ENCODE data around the gene KLHDC8A. TPM values are rescaled to one million over a fixed set of nuclear protein-coding genes. Genes with fewer than 3 reads are reported as not detected.

The KLHDC8A gene
- total RNA-seq, 1 donor from 2014 or later = 0.24 TPM

DNA sequence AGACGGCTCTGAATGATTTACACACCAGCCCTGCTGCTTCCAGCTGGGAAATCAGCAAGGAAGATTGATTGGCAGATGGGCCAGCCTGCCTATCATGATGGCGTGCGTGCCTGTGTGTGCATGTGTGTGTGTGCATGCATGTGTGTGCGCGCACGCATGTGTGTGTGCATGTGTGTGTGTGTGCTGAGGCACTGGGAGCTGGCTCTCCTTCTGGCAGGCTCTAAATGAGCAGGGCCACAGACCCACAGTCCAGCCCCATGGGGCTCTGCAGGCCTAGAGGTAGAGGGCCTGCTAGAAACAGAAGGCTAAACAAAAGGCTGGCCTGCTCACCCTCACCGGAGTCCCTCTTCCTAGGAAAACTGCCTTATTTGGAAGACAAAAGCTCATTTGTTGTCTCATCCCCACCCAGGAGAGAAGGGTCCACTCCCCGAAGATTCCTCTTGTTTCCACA, 6.0 kb downstream of the KLHDC8A start:
- intact Hi-C loops (cut with DNase I) = loop anchor here (10.0 kb wide), 1 partner anchor 134 kb away; no protein-coding TSS in a partner anchor
- no peak for DNase-seq
- no peak for ATAC-seq (ENCODE audit: poor library complexity)

DNA sequence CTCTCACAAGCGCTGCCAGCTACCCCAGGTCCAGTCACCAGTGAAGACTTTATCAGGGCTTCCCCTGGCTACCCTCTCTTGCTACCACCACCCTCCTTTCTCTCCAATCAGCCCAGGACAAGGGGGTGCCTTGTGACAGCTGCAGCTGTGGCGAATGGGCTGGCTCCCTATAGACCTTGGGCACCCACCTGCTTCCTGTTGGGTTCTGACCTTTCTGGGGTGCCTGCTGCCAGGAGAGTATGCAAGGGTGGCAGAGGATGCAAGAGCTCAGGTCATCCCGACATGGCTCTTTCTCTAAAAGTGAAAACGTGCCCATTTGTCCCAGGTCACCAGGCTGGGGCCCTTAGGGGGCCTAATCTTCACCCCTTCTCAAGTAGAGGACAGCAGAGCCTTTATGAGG, 6.6 kb downstream of the KLHDC8A start:
- DNase-seq (no peak), ATAC-seq (ENCODE audit: poor library complexity) (no peak)
- intact Hi-C loops (cut with DNase I) = loop anchor here (10.0 kb wide), 1 partner anchor 135 kb away; no protein-coding TSS in a partner anchor

DNA sequence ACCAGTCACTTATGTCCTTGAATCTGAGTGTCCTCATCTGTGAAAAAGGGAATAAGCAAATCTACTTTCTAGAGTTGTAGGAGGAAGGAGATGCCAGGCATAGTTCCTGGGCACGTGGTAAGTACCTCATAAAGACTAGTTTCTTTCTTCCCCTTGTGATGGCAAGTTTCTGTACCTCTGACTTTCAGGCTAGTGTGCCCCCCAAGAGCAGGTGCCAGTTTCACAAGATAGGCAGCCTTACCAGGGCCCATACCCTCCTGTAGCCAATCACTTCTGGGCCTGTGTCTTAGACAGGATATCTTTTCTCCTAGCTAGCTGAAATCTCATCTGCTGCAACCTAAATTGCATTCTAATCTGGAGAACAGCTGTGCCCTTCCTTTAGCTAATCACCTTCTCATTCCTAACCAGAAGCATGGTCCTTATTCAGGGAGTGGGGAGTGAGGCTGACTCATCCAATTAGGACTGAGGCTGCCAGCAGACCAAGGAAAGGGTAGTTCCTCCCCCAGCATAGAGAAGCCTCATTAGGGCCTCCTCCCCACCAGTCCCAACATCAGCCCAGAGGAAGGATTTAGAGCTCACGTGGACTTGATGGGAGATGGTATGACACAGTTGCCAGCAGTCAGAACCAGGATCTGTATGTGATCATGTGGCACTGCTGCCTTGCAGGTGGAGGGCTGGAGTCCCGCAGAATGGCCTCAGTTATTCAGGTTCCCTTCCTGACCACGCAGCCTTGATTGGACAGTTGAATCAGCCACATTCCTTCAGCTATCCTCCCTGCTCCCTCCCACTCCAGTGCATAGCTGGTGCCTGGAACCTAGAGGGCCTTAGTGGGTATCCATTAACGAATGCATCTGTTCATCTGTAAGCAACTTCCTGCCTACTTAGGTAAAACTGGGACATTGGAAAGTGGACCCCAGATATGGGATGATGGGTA, 7.9 kb downstream of the KLHDC8A start:
- intact Hi-C loops (cut with DNase I) = no loop called here
- no peak for DNase-seq
- ATAC-seq (ENCODE audit: poor library complexity) = no peak

DNA sequence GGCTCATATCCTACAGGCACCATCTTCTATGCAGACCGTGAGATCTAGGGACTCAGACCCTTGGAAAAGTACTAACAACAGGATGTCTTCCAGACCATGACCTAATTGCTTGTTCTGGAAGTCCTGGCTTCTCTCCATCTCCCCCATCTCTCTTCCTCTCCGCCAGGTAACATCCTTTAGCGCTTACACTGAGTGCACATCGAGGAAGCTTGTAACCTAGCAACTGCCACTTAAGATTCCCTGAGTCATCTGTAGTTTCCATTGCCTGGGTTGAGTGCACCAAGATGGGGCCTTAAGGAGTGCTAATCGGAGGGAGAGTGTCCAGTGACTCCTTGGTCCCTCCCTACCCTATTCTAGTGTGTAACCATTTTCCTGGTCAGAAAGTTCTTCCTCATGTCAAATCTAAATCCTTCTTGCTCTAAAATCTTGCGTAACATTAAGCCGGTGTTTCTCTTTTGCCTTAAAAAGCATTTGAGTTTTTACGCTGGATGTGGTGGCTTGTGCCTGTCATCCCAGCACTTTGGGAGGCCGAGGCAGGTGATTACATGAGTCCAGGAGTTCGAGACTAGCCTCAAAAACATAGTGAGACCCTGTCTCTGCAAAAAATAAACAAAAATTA, 9.7 kb downstream of the KLHDC8A start:
- intact Hi-C loops (cut with DNase I) = no loop called here
- no peak for ATAC-seq (ENCODE audit: poor library complexity)
- DNase-seq = no peak

DNA sequence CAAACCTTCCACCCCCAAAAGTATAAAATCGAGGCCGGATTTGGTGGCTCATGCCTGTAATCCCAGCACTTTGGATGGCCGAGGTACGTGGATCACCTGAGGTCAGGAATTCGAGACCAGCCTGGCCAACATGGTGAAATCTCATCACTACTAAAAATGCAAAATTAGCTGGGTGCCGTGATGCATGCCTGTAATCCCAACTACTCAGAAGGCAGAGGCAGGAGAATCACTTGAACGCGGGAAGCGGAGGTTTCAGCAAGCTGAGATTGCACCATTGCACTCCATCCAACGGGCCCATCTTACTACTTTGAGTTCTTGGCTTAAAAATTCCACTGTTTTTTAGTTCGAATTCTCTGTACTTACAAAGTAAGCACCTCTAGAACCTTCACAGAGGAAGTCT, 11.0 kb downstream of the KLHDC8A start:
- no peak for ATAC-seq (ENCODE audit: poor library complexity)
- intact Hi-C loops (cut with DNase I) = no loop called here
- DNase-seq = no peak

DNA sequence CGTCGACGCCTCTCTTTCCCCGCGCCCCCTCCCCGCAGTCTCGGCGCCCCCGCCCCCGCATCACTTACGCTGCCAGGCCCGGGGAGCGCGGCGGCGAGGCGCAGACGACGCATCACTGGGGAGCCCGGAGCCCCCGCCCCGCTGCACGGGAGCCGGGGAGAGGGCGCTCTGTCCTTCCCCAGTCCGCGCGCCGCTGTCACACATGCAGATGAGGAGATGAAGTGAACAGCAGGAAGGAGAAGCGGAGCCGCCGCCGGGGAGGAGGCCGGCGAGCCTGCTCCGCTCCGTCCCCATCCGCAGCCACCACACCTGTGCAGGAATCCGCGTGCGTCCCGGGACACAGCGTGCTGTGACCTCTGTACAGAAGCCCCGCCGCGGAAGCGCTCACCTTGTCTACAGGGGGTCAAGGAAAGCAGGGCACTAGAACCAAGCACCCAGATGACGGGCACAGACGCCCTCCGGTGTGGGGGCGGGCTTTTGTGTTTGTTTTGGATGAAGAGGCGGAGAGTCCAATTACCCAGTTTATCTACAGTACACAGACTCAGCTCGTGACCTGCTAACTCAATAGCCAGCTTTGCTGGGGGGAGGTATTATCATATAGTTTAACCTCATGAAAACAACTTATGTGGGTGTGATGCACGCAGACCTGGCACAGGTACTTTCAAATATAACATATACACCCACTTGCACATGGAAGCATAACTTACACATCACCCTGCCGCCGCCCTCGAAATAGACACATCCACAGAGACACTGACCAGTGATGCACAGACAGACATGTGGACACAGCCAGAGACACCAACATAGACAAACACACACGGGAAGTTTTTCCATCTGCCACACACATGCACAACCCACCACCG, 12.4 kb downstream of the KLHDC8A start:
- intact Hi-C loops (cut with DNase I) = no loop called here
- DNase-seq = peak; percentile 45
- ATAC-seq (ENCODE audit: poor library complexity) = peak; percentile 37

DNA sequence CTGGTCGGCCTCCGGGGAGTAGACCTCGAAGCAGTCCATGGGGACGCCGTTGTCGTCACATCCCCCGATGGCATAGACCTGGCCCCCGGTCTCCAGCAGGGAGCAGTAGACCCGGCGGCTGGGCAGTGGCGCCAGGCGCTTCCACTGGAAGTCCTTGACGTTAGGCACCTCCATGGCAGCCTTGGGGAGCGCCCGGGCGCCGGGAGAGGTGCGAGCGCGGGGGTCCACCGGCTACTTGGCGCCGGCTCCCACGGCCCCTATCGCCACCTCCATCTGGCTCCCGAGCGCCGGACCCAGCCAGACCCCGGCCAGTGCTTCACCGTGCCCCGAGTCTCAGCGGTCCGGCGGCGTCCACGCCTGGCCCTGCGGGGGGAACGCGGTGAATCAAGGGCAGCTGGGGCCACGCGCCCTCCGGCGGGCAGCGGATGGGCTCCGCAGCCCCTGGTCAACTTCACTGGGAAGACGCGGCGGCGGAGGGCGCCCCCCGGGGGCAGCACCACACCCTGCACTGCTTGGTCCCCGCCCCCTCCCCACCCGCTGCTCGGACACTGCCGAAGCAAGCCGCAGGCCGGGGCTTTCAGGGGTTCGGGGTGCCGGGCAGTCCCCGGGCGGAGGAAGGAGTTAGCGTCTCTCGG, 13.2 kb downstream of the KLHDC8A start:
- intact Hi-C loops (cut with DNase I) = no loop called here
- DNase-seq = no peak
- peak; percentile 42 for ATAC-seq (ENCODE audit: poor library complexity)

DNA sequence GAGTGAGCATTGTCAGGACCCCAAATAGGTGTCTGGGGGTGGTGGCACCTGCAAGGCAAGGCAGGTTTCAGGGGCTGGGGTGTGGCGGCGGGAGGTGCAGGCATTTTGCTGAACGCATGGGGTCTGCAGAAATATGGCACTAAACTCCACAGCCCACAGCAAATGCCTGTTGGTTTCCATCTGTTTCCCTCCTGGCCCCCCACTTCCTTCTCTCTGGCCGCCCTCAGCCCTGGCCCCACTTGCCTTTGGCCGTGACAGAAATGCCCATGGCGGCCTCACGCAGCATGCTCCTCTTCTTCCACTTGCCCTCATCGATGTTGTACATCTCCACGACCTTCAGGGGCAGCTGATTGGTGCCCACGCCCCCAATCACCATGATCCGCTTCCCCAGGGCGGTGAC, 13.7 kb downstream of the KLHDC8A start:
- DNase-seq = no peak
- intact Hi-C loops (cut with DNase I) = no loop called here
- no peak for ATAC-seq (ENCODE audit: poor library complexity)

DNA sequence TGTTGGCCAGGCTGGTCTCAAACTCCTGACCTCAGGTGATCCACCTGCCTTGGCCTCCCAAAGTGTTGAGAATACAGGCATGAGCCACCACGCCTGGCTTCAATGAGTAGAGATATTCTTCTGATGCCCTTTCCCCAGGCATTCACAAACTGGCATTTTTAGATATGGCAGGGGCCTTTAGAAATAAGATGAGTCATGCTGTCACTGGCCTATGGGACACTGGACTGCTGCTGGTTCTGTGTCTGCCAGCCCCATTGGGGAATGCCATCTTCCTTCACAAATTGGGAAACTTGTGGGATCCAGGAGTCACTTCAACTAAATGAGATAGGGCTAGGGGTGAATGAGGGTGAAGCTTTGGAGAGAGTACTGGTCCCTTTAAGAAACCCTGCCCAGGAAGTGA, 16.0 kb downstream of the KLHDC8A start:
- intact Hi-C loops (cut with DNase I) = no loop called here
- DNase-seq (no peak), ATAC-seq (ENCODE audit: poor library complexity) (no peak)

DNA sequence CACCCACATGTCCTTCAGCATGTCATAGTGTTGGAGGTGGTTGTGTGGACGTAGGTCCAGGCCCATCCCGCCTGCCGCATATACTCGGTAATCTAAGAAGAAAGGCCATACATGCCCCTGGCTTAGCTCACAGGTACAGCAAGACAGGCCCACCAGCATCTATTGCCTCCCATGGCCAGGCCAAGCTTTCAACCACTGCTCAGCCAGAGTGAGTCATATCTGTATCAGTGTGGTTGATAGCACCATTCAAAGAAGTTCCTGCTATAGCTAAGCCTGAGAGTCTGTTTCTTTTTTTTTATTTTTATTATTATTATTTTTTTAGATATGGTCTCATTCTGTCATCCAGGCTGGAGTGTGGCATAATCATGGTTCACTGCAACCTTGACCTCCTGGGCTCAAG, 17.0 kb downstream of the KLHDC8A start:
- no peak for ATAC-seq (ENCODE audit: poor library complexity)
- DNase-seq = no peak
- intact Hi-C loops (cut with DNase I) = no loop called here

DNA sequence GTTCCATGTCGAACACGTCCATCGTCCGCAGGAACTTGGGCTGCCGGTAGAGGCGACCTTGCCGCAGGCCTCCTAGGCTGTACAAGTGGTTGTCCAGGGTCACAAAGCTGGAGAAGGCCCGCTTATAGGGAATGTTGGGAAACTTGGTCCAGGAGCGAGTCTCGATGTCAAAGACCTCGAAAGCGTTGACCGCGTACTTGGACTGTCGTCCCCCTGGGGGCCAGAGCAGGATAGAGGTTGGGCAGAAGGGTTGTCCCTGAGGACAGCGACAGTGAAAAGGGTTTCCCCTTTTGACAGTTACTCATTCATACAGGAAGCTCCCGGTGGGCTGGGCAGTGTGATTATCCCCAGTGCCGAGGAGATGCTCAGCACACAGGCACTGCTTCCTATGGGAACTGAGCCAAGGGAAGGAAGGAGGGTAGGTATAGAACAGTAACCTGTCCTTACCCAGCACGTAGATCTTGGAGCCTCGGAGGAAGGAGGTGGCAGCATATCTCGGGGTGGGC, 17.5 kb downstream of the KLHDC8A start:
- intact Hi-C loops (cut with DNase I) = no loop called here
- no peak for ATAC-seq (ENCODE audit: poor library complexity)

DNA sequence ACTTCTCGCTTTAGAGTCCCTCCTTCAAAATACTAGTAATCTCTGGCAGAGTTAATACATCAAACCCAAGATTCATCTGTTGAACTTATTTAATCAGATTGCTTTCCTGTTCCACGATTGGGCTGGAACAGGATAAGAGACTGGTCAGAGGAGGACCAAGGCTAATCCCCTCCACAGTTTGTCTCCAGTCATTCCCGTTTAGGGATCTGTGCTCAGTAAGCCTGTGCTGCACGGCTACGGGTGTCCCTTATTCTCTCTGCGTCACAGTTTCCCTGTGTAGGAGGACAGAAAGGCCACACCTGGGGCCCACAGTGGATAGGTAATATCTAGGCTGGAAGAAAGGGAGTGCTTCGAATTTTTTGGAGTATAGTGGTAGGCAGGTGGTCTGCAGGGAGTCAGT, 18.7 kb downstream of the KLHDC8A start:
- DNase-seq = no peak
- ATAC-seq (ENCODE audit: poor library complexity) = no peak
- intact Hi-C loops (cut with DNase I) = no loop called here

More for the DNA sequence above, 17.5 kb downstream of the KLHDC8A start:
- no peak for DNase-seq

DNA sequence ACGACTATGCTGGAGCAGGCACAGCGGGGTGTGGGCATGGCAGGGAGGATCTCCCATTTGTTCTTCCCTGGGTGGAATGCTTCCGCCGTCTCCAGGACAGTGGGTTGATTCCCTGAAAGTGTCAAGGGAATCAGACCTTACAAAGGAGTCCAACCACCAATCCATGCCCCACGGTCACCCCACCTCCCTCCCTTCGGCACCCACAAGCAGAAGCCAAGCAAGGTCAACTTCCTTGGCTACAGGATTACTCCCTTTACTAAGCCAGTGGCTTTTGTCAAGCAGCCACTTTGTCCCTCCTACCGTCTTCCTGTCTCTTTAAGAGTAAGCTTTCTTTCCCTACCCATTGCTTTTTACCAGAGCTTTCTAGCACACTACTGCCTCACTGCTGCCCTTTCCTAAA, 19.2 kb downstream of the KLHDC8A start:
- intact Hi-C loops (cut with DNase I) = no loop called here
- no peak for ATAC-seq (ENCODE audit: poor library complexity)

DNA sequence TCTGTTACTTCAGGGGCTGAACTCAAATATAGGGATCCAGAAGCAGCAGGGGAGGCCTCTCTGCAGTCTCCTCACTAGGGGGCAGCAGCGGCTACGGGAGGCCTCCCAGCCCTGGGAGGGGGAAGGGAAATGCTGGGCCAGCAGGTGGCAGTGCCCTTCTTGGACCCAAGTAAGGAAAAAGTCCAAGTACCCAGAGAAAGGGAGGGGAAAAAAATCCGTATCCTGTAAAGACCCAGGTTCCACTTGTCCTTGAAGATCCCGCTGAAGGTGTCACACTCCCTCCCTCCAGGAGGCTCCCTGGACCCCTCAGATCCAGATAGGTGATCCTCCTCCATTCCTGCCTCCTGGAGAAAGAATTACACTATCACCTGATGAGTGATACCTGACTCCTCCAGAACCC, 21.0 kb downstream of the KLHDC8A start:
- DNase-seq (peak; percentile 79), ATAC-seq (ENCODE audit: poor library complexity) (peak; percentile 87)
- intact Hi-C loops (cut with DNase I) = no loop called here

More for the DNA sequence above, 19.2 kb downstream of the KLHDC8A start:
- no peak for DNase-seq

DNA sequence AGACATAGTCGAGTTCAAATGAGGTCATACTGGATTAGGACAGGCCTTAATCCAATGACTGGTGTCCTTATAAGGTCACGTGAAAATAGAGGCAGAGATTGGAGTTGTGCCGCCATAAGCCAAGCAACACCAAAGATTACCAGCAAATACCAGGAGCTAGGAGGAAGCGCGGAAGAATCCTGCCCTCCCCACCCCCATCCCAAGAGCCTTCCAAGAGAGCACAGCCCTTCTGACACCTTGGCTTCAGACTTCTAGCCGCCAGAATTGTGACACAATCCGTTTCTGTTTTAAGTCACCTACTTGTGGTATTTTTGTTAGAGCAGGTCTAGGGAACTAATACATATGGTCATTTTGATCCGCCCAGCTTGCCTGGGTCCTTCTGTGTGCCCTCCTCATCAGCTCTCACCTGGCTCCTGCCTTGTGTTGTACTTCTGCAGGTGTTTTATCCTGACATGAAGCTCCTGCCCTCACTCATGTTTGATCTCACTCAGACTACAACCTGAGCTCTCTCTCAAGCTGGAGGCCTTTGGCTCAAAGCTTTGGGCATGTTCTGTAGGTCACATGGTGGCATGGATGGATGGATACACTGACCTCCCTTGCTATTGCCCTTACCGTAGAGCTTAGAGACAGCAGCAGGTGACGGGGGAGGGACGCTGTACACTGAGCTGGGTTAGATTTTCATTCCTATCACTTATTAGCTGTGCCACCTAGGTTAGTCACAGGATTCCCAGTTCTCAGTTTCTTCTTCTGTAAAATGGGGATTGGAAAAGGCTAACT, 24.5 kb downstream of the KLHDC8A start:
- intact Hi-C loops (cut with DNase I) = no loop called here

DNA sequence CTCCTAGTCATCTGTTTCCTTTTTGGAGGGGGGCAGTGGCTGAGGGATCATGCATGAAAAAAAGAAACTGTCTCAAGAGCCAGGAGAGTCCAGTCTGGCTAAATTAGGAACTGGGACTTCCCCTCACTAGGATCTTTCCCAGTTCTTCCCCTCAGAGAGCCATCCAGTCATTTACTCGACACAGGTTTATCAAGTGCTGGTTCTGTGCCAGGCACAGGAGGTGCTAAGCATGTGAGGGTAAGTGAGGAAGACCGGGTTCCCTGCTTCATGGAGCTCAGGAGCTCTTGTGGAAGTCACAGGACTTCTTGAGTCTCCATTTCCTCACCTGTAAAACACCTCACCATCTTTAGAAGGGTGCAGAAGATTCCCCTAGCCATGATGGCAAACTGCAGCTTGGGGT, 26.6 kb downstream of the KLHDC8A start:
- no peak for ATAC-seq (ENCODE audit: poor library complexity)
- intact Hi-C loops (cut with DNase I) = no loop called here
- no peak for DNase-seq

More for the DNA sequence above, 24.5 kb downstream of the KLHDC8A start:
- no peak for DNase-seq
- no peak for ATAC-seq (ENCODE audit: poor library complexity)

DNA sequence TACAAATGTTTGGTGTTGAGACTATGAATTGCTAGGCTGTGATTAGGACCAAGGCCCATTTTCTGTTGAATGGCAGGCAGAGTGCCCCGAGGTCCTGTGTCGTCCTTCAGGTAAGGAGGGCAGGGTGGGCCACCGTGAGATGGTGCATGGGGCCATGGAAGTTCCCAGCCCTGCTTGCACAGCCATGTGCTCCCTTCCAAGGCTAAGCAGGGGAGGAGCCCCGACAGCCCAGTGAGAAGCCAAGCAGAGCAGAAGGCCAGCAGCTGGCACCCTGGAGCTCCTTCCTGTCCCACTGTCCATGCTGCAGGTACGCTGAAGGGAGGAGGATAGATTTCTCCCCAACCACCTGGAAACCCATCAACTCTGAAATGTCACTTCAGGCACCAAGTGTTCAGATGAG, 27.0 kb downstream of the KLHDC8A start:
- ATAC-seq (ENCODE audit: poor library complexity) (no peak), DNase-seq (no peak)
- intact Hi-C loops (cut with DNase I) = no loop called here

DNA sequence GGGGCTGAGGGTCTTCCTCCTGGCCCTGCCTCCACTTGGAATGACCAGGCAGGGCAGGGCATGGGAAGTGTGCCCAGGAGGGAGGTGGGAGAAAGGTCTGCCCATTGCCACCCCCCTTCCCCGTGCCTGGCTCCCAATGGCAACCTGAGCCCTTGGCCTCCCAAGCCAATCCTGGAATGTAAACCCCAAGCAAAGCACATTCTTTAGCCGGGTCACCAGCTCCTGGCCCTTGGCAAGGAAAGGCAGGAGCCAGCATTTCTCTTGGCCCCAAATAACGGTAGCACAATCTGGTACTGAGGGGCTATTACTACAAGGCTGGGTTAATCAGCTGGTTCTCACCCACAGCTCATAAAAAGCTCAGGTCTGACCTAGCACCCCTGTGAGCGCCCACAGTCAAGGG, 28.2 kb downstream of the KLHDC8A start:
- no peak for ATAC-seq (ENCODE audit: poor library complexity)
- intact Hi-C loops (cut with DNase I) = no loop called here
- DNase-seq = no peak

Measured in Right ventricle myocardium superior (tissue), 1 donor.